Skin epidermis (tissue), 12 donors: Measurements from ENCODE around the gene IAH1.
"Not testable (repeated sequence)": the region's sequence is repeated elsewhere in the genome, so short reads cannot be mapped to it uniquely, and the experiment has no call there.

ENCODE experiments used
- H3K27ac ChIP-seq, 21 experiments: fragments of 200-600 bp; sonication (generic) in 11 of 21; one replicate each; pipeline ENCODE4 v1.5.0; 2020; ENCODE audit warnings: mild to moderate bottlenecking in 3 of 21, inconsistent platforms in 2 of 21, moderate library complexity in 2 of 21
- H3K4me3 ChIP-seq, 7 experiments: fragments of 200-600 bp; sonication (generic) in 2 of 7; one replicate each; pipeline ENCODE4 v1.5.0; 2020; ENCODE audit warnings: inconsistent platforms in 2 of 7, mild to moderate bottlenecking in 2 of 7, moderate library complexity in 1 of 7

The IAH1 gene

DNA sequence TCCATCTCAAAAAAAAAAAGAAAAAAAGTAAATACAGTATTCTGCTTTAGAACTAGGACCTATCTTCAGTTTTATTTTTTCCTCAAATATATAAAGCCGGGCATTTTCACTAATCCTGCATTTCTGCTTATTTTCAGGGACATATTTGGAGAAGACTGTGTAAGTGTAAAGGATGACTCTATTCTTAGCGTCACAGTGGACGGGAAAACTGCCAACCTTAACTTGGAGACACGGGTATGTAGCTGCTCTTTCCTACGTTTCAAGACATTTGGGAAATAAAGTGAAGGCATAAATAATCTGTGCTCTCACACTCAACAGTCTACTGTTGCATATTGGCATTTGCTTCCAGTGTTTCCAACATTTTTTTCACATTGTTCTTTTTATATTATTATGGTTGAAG is 3.1 kb upstream of the IAH1 start:
- Histone ChIP-seq H3K27ac (no peak overlapping the region), H3K4me3 (no peak overlapping the region)

DNA sequence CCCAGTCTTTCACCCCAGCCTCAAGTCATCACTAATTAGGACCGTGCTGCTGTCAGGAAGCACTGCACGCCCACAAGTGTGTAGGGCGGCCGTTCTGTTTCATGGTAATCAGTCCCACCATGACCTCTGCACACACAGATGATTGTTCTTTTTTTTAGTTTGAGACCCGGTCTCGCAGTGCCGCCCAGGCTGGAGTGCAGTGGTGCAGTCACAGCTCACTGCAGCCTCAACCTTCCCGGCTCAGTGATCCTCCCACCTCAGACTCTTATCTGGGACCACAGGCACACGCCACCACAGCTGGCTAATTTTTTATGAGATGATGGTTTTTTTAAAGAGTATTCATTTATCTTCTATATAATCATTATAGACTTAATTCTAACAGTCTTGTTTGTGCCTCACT is 1.8 kb upstream of the IAH1 start:
- Histone ChIP-seq H3K4me3 (no peak overlapping the region), H3K27ac (no peak overlapping the region)

DNA sequence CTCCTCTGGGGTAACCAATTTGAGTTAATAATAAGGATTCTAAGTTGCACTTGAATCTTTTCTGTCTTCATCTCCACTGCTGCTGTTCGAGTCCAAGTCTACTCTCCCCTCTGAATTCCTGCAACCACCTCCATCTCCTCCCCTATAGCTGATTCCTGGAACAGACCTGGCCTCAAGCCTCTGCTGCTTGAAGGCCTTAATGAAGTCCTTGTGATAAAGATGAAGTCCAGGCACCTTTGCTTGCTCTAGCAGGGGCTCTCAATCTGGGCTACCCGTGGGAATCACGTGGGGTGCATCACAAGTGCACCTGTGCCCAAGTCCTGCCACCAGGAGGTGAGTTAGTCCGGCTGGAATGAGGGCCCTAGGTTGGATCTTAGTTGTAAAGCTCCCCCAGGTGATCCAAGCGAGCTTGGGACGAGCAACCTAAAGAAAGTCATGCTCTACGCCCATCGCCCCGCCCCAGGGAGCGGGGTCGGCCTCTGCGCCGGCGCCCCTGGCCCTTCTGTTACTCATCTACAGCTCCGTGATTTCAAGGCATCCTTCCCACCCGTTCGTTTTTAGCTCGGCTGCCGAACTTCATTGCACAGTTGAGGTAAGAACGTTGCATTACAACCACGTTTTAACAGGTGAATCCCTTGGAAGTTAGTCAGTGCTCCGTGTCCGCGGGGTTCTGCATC is 905 bp upstream of the IAH1 start:
- H3K27ac ChIP-seq, result peak overlapping the region in 17 of 21 experiments; percentile 81 to 96 (median 91)

DNA sequence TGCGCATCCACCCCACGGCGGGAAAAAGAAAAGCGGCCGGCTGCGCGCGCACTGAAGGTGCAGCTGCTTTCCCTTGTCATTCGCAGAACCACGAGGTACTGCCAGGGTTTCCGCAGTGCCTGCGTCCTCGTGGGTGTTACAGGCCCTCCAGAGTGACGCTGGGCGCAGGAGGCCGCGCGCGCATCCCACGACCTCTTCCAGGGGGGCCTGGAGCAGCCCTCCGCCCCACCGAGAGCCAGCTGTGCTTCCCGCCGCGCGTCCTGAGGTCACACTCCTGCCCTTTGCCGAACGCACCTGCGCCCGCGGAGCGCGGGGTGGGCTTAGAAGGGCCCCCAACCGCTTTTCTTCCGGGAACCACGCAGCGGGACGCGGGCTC is 378 bp upstream of the IAH1 start:
- Histone ChIP-seq H3K4me3 (peak overlapping the region; percentile 54 to 91 (median 80)), H3K27ac (peak overlapping the region in 20 of 21 experiments; percentile 81 to 96 (median 91))

More for the DNA sequence above, 905 bp upstream of the IAH1 start:
- peak overlapping the region; percentile 54 to 91 (median 80) for H3K4me3 ChIP-seq

DNA sequence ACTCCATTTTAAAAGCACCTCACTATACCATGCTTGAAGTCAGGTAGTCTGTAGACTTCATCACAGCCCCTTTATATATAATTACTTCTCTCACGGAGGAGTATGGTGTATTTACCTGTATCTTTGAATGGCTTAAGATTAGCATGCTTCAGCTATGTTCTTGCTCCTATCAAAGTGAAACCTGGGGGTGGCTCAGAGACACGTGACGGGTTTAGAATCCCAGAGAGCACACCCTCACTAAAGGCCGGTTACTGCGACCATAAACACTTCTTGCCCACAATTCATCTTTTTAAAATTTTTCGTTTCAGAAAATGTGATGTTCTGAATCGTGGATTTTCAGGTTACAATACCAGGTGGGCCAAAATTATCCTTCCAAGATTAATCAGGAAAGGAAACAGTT is 3.6 kb downstream of the IAH1 start:
- Histone ChIP-seq H3K4me3 (no peak overlapping the region), H3K27ac (no peak overlapping the region)

DNA sequence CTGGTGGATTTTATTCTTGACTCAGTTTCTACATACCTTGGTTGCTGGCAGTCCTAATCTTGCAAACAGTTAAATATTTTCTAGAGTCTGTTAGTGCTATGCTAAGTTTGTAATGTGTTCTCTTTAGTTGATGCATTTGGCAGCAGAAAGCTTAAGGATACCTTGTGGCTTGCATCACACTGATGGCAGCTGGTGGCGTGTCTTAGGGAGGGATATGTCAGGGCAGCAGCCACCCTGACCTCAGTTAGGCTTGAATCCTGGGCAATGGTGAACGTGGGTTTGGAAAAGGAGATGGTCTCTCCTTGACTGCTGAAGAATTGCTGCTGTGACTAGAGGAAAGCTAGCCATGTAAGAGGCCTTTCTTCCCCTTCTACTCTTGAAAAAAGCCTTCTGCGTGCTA is 4.2 kb downstream of the IAH1 start:
- H3K27ac ChIP-seq, result no peak overlapping the region
- no peak overlapping the region for H3K4me3 ChIP-seq

DNA sequence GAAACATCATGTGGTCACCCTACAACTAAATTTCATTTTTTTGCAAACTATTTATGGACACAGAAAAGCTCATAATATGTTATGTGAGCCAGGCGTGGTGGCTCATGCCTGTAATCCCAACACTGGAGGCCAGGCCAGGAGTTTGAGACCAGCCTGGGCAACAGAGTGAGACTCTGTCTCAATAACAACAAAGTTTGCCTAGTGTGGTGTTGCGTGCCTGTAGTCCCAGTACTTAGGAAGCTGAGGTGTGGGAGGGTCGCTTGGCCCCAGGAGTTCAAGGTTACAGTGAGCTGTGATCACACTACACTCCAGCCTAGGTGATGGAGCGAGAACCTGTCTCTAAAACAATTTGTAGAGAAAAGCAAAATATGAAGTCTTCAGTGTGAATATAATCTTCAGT is 5.8 kb downstream of the IAH1 start:
- no peak overlapping the region for H3K27ac ChIP-seq
- H3K4me3 ChIP-seq, result no peak overlapping the region

DNA sequence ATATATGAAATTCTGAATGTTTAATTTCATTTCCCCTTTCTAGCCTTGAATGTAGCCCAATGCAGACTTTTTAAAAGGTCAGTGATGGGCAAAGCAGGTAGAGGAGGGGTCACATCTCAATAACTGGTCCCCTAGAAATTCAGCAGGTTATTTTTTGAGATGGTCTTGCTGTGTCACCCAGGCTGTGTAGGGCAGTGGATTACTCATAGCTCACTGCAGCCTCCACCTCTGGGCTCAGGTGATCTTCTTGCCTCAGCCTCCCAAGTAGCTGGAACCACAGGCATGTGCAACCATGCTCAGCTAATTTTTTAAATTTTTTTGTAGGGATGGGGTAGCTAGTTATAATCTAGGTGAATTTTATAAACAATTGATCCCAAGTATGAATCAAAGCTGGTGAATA is 8.8 kb downstream of the IAH1 start:
- H3K4me3 ChIP-seq, result no peak overlapping the region

DNA sequence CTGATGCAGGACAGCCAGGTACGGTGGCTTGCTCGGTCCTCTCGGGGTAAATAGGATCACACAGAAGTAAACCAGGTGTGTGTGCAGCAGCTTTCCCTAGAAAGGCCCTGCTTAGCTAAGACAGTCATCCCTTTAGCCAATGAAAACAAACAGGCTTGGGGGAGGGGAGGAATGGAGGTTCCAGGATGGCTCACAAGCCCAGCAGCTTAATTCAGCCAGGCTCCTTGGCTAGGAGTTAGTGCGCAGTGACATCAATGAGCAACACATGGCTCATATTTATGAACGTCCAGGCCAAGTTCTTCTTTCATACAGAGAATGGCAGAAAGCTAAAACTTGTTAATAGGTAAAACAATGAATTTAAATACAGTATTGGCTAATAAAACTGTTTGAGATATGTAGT is 10.2 kb downstream of the IAH1 start:
- Histone ChIP-seq H3K4me3 (no peak overlapping the region), H3K27ac (no peak overlapping the region)

More for the DNA sequence above, 8.8 kb downstream of the IAH1 start:
- H3K27ac ChIP-seq, result no peak overlapping the region

DNA sequence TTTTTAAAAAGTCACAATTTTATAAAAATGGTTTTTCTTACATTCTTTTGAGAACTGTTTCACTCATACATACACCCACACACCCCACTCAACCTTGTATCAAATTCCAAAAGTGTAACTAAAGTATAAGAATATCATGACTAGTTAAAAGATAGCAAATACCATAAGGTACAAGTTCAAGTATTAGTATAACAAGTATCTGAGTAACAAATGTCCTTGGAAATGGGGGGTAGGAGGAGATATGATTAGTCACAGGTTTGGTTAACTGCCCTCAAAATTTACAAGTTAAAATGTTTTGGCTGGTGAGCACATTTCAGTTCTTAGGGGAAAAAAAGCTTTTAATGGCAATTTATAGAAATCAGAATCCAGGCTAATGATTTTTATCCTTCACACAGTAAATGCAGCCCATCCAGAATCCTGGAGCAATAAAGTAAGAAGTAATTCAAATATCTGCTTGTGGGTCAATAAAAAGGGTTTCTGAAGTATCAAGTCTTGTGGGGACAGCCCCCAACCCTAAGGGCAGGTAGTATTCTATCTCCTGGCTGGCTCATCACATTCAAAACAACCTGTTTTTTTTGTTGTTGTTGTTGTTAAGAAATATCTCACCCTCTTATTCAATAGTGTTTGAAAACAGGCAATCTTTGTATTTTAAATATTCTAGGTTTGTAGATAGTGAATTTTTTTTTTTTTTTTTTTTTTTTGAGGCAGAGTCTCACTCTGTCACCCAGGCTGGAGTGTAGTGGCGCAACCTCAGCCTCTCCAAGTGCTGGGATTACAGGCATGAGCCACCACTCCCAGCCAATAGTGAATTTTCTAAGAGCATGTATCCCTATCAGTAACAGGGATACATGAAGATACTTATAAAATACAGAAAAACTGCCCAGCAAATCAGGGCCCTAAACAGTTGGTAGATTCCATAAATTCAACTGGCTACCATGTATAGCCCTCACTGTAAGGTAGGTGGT is 14.5 kb downstream of the IAH1 start:
- Histone ChIP-seq H3K4me3 (no peak overlapping the region), H3K27ac (no peak overlapping the region)

DNA sequence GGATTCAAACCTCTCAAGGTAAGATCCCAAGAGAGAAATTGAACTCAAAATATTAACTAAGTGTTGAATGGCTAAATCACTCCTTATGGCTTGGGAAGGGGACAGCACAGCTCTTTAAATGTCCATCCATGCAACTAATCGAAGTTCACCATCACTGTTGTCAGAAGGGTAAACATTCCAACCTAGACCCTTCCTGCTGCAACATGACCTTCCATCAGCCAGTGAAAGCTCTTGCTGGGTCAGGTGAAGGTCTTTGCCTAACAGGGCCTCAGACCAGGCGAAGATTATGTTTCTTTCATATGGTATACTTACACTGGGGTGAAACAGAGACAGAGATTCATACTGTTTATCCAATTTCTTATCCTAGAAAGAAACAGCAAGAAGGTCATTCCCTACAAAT is 16.4 kb downstream of the IAH1 start:
- Histone ChIP-seq H3K4me3 (no peak overlapping the region), H3K27ac (no peak overlapping the region)

DNA sequence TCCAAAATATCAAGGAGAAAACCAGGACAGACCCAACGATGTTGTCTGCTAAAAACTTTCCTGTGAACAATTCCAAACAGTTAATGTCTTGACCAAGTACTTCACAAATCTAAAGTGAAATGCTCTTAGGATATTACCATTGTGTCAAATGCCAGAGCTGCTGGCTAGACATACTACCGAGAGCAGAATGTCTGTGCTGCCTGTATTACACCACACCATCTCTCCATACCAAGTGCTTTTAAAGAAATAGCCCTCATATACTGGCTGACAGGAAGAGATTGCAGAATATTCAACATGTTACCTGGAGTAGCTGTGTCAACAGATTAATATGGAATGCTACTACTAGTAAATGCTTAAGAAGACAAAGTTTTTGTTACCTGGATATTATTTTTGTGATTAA is 18.6 kb downstream of the IAH1 start:
- no peak overlapping the region for H3K27ac ChIP-seq

DNA sequence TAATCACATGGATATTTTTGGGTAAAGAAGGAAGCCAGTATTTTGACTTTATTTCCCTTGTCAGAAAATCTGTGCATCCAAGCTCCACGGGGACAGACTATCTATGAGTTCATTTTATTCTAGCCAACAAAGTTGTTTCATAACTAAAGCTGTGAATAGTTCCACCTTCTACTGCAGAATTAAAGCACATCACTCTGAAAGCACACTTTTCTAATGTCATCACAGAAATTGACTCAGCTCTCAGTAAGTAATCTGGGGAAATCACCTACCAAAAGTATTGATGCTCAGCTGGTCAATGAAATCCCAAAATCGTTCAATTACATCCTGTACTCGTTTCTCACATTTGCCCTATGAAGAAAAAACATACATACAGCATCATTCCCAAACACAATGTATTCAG is 19.1 kb downstream of the IAH1 start:
- Histone ChIP-seq H3K4me3 (no peak overlapping the region), H3K27ac (no peak overlapping the region)

More for the DNA sequence above, 18.6 kb downstream of the IAH1 start:
- H3K4me3 ChIP-seq, result no peak overlapping the region

DNA sequence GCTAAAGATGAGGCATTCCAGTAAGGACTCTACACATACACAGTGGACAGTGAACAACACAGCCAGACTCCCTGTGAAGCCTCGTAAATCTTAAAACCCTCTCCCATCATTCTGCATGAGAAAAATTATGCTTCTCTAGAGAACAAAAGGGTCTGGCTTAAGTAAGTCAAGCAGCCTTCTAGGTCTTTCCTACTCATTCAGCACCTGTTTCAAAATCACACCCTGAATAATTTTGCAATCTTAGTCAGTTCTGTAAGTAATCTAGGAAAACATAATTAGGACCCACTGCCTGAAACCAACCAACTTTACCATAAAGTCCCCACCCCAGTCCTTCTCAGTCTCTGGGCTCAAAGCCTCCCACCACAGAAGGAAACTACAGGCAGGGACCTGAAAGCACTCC is 19.7 kb downstream of the IAH1 start:
- Histone ChIP-seq H3K4me3 (no peak overlapping the region), H3K27ac (no peak overlapping the region)

DNA sequence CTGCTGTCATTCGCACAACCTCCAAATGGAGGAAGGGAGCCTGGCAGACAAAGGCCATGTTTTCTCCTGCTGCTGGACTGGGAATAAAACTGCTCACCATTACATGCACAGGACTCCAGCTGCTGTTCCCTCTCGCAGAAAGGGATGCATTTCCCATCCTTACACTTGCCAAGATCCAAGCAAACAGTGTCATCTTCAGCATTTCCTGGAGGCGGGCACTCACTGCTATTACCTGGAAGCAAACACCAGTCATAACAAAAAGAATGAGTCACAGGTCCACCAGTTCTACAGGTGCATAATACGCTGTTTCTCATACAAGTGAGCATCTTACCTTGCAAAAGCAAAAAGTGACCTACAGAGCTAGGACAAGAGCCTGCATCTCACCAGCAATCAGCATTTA is 22.7 kb downstream of the IAH1 start:
- no peak overlapping the region for H3K4me3 ChIP-seq
- H3K27ac ChIP-seq, result peak overlapping the region in 1 of 21 experiments; percentile 6

DNA sequence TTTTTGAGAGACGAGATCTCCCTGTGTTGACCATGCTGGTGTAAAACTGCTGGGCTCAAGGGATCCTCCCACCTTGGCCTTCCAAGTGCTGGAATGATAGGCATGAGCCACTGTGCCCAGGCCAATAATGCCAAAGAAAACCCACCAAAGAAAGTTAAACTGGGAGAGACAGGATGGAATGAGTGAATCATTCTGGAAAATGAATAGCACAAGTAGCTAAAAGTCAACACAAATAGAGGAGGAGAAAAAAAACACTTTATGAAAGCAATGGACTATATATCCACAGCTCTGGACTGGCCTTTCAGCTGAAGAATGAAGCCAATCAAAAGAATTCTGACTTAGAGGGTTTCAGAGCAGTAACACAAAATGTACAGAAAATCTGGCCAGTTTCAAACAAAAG is 23.9 kb downstream of the IAH1 start:
- H3K4me3 ChIP-seq, result no peak overlapping the region
- H3K27ac ChIP-seq, result peak overlapping the region in 1 of 21 experiments; percentile 29

DNA sequence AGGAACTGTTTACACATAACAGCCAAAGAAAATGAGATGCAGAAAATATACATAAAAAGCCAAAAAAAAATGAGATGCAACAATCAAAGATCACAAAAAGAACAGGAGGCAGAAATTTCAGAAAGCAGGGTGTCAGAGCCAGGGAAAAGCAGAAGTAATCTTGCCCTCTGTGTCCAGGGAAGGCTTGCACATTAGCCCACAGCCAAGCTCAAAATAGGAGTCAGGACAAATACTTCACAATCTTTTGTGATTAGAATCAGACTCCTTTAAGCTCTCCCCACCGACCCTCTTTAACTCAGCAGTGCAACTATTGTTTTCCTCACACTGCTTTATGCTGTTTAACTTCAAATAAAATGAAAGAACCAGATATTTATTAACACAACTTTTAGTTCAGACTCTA is 34.6 kb downstream of the IAH1 start:
- H3K27ac ChIP-seq, result no peak overlapping the region
- no peak overlapping the region for H3K4me3 ChIP-seq

DNA sequence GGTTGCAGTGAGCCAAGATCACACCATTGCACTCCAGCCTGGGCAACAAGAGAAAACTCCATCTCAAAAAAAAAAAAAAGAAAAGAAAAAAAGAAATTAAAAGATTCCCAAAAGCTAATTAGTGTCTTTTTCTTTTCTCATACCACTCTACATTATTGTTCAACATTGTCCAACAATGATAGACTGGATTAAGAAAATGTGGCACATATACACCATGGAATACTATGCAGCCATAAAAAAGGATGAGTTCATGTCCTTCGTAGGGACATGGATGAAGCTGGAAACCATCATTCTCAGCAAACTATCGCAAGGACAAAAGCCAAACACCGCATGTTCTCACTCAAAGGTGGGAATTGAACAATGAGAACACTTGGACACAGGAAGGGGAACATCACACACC is 39.6 kb downstream of the IAH1 start:
- not testable (repeated sequence) for H3K27ac ChIP-seq

DNA sequence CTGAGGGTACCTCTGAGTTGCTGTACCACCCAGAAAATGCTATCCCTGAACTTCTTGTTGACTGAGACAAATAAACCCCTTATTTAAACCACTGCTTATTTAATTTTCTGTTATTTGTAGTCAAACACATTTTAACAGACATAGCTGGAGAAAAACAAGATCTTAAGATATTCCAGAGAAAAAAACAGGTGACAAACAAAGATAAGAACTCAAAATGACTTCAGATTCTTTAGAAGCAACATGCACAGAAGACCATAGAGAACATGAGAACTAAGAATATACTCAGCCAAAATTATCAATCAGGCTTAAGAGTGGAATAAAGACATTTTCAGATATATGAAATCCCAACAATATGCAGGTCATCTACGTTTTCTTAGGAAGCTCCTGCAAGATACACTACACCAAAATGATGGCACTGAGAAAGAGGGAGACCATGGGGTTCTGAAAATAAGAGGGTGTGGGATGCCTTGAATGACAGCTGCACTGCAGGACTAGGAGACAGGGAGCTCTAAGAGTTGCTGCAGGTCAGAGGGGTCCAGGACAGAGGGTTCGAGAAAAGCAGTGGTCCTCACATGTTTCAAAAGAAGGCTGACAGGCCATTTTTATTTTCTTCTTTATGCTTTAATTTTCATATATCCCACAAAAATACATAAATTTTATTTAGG is 42.9 kb downstream of the IAH1 start:
- Histone ChIP-seq H3K27ac (no peak overlapping the region), H3K4me3 (no peak overlapping the region)

More for the DNA sequence above, 39.6 kb downstream of the IAH1 start:
- not testable (repeated sequence) for H3K4me3 ChIP-seq

DNA sequence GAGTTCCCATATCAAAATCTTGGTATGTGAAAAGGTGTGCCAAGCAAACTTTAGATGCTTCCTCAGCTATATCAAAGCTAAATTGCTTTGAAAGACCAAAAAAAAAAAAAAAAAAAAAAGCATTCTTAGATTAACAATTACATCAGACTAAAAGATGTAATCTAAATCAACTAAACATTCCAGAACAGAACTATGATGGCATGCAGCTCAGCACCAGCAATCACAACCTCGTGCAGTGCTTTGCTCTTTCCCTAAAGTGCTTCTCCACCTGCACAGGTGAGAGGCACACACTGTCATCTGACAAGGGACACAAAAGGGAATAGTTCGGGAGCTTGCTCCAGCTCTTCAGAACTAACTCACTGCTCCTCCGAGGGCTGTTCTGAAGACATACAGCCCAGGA is 43.8 kb downstream of the IAH1 start:
- no peak overlapping the region for H3K4me3 ChIP-seq
- no peak overlapping the region for H3K27ac ChIP-seq

DNA sequence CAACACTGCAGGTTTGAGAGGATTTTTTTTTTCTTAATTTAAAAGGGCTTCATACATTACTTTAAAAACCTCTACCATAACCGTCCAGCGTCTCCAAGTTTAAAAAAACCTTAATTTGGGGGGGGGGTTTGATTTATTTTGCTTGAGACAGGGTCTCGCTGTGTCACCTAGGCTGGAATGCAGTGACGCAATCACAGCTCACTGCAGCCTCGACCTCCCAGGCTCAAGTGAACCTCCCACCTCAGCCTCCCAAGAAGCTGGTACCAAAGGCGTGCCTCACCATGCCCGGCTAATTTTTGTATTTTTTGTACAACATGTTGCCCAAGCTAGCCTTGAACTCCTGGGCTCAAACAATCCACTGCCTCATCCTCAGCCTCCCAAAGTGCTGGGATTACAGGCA is 44.4 kb downstream of the IAH1 start:
- Histone ChIP-seq H3K4me3 (no peak overlapping the region), H3K27ac (no peak overlapping the region)
